ENCODE measurements around the gene CDK5RAP2. TPM values are rescaled to one million over a fixed set of nuclear protein-coding genes. Genes with fewer than 3 reads are reported as not detected.

The CDK5RAP2 gene
- polyA plus RNA-seq, 1 experiment, result 30.3 TPM

DNA sequence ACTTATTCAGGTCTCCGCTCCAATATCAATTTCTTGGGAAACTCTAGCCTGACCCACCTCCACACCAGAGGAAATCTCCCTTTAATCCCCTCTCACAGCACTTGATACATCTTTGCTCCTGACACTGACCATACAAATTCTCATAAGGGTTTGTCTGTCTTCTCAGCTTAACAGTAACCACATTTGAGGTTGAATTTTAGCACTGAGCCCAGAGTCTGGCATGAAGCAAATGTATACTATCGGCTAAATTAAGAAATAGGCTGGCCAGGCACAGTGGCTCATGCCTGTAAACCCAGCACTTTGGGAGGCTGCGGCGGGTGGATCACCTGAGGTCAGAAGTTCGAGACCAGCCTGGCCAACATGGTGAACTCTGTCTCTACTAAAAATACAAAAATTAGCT is 9.7 kb downstream of the CDK5RAP2 start:
- ChIA-PET POLR2A (no interaction called here), CTCF (interaction anchor here (1.3 kb wide), 1 partner anchor 9 kb away, joined by 4 read pairs; no protein-coding TSS in a partner anchor)
- no peaks in the 10 kb centered on the region for H3K9me3 ChIP-seq (ENCODE audit: control insufficient read depth, insufficient read depth, low read length)
- no peak overlapping the region for H3K4me3 ChIP-seq (ENCODE audit: low read depth, low read length)
- H3K27ac ChIP-seq (ENCODE audit: low read depth, low read length), result peak overlapping the region; percentile 77
- DNase-seq (ENCODE audit: low read depth, low spot score), result no peak
- H3K27me3 ChIP-seq (ENCODE audit: control insufficient read depth, insufficient read depth, low read length), result no peaks in the 10 kb centered on the region
- TF ChIP-seq, protein P1, sequence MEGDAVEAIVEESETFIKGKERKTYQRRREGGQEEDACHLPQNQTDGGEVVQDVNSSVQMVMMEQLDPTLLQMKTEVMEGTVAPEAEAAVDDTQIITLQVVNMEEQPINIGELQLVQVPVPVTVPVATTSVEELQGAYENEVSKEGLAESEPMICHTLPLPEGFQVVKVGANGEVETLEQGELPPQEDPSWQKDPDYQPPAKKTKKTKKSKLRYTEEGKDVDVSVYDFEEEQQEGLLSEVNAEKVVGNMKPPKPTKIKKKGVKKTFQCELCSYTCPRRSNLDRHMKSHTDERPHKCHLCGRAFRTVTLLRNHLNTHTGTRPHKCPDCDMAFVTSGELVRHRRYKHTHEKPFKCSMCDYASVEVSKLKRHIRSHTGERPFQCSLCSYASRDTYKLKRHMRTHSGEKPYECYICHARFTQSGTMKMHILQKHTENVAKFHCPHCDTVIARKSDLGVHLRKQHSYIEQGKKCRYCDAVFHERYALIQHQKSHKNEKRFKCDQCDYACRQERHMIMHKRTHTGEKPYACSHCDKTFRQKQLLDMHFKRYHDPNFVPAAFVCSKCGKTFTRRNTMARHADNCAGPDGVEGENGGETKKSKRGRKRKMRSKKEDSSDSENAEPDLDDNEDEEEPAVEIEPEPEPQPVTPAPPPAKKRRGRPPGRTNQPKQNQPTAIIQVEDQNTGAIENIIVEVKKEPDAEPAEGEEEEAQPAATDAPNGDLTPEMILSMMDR (IDR thresholded peaks at IDR 0.05; ENCODE audit: low read depth, low read length), result no peak

DNA sequence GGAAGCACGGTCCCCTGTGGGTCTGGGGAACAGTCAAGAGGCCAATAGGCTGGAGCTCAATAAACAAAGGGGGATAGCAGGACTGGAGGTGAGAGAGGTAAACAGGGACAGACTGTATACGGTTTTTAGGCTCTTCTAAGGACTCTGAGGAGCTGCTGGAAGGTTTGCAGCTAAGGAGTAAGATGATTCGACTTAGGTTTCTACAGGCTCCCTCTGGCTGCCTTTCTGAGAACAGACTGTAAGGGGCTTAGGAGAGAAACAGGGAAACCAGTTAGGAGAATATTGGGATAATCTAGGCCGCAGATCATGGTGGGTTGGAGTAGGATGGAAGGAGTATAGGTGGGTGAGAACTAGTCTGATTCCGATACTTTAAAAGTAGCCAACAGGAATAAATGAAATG is 10.4 kb downstream of the CDK5RAP2 start:
- Histone ChIP-seq H3K9me3 (ENCODE audit: control insufficient read depth, insufficient read depth, low read length) (no peaks in the 10 kb centered on the region), H3K27ac (ENCODE audit: low read depth, low read length) (no peak overlapping the region), H3K27me3 (ENCODE audit: control insufficient read depth, insufficient read depth, low read length) (no peaks in the 10 kb centered on the region), H3K4me3 (ENCODE audit: low read depth, low read length) (no peak overlapping the region)
- TF ChIP-seq, protein P1 (IDR thresholded peaks at IDR 0.05; ENCODE audit: low read depth, low read length), result peak; percentile 37
- ChIA-PET POLR2A (interaction anchor here (0.6 kb wide), 1 partner anchor 167 kb away, joined by 3 read pairs; no protein-coding TSS in a partner anchor), CTCF (interaction anchor here (1.3 kb wide), 1 partner anchor 9 kb away, joined by 4 read pairs; no protein-coding TSS in a partner anchor)
- no peak for DNase-seq (ENCODE audit: low read depth, low spot score)

DNA sequence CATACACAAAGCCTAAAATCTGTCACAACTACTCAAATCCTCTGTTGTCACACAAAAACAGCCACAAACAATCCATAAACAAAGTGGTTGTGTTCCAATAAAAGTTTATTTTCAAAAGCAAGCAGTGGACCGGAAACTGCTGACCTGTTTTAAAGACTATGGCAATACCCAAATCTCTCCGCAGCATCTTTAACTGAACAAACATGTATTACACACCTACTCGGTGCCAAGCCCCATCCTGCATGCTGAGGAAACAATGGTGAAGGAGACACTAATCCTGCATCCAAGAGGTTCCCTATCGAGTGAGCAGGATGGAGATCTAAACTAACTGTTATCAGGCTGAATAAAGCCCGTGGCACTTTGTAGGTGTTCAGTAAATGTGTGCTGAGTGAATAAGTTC is 11.2 kb downstream of the CDK5RAP2 start:
- CTCF ChIA-PET, result no interaction called here
- TF ChIP-seq, protein P1 (IDR thresholded peaks at IDR 0.05; ENCODE audit: low read depth, low read length), result no peak
- H3K4me3 ChIP-seq (ENCODE audit: low read depth, low read length), result no peak overlapping the region
- no peak for DNase-seq (ENCODE audit: low read depth, low spot score)
- no peaks in the 10 kb centered on the region for H3K27me3 ChIP-seq (ENCODE audit: control insufficient read depth, insufficient read depth, low read length)
- no peak overlapping the region for H3K27ac ChIP-seq (ENCODE audit: low read depth, low read length)
- no peaks in the 10 kb centered on the region for H3K9me3 ChIP-seq (ENCODE audit: control insufficient read depth, insufficient read depth, low read length)
- POLR2A ChIA-PET, result interaction anchor here (0.6 kb wide), 1 partner anchor 168 kb away, joined by 3 read pairs; no protein-coding TSS in a partner anchor

- no peak for DNase-seq (ENCODE audit: low read depth, low spot score)
- H3K9me3 ChIP-seq (ENCODE audit: control insufficient read depth, insufficient read depth, low read length), result no peaks in the 10 kb centered on the region
- ChIA-PET POLR2A (no interaction called here), CTCF (no interaction called here)
- H3K27me3 ChIP-seq (ENCODE audit: control insufficient read depth, insufficient read depth, low read length), result no peaks in the 10 kb centered on the region
- H3K4me3 ChIP-seq (ENCODE audit: low read depth, low read length), result no peak overlapping the region
- H3K27ac ChIP-seq (ENCODE audit: low read depth, low read length), result no peak overlapping the region
- TF ChIP-seq, protein P1 (IDR thresholded peaks at IDR 0.05; ENCODE audit: low read depth, low read length), result no peak
Observed at GRCh38 chr9:120567874-120568273, 12.1 kb downstream of the CDK5RAP2 start.

GRCh38 chr9:120567081-120567480 is 12.9 kb downstream of the CDK5RAP2 start:
- ChIA-PET CTCF (no interaction called here), POLR2A (no interaction called here)
- DNase-seq (ENCODE audit: low read depth, low spot score), result no peak
- H3K4me3 ChIP-seq (ENCODE audit: low read depth, low read length), result no peak overlapping the region
- TF ChIP-seq, protein P1 (IDR thresholded peaks at IDR 0.05; ENCODE audit: low read depth, low read length), result no peak
- H3K27ac ChIP-seq (ENCODE audit: low read depth, low read length), result no peak overlapping the region
- no peaks in the 10 kb centered on the region for H3K27me3 ChIP-seq (ENCODE audit: control insufficient read depth, insufficient read depth, low read length)
- H3K9me3 ChIP-seq (ENCODE audit: control insufficient read depth, insufficient read depth, low read length), result no peaks in the 10 kb centered on the region

Measured in AG04450 (cell line).